ENCODE measurements around the gene RGS3.

Gene RGS3

DNA sequence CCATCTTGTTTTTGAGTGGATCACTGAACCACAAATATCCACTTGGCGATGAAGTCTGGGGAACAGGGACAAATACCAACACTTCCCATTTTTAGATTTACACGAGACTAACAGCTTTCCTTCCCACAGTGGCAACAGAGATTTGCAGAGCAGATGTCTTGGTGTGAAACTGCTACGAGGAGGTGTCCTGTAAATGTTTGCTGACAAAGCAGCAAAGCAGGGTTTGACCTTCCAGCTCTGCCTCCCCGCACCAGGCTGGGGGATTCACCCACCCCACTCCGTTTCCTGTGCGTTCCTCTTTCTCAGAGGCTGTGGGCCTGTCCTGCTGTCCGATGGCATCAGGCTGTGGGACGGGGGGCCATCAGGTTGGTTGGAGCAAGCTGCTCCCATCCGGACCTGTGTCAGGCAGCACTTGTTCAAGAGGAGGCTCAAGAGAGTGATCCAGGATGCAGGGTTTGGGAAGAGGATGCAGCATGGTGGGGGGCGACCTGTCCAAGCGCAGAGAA is 693 bp upstream of the RGS3 start:
- Histone ChIP-seq H3K36me3 (ENCODE audit: control insufficient read depth, insufficient read depth, low read length) (no peaks in the 10 kb centered on the region), H3K9me3 (ENCODE audit: control insufficient read depth, low read length) (no peaks in the 10 kb centered on the region), H3K4me3 (ENCODE audit: insufficient read depth, low read depth, low read length, poor library complexity, severe bottlenecking) (no peak overlapping the region), H3K4me1 (ENCODE audit: control insufficient read depth, insufficient read depth, low read length, poor library complexity, severe bottlenecking) (no peaks in the 10 kb centered on the region), H3K27ac (ENCODE audit: insufficient read depth, low read length, poor library complexity, severe bottlenecking) (no peak overlapping the region), H3K27me3 (replicated peaks; ENCODE audit: control insufficient read depth, insufficient read depth, low read length, poor library complexity, severe bottlenecking) (no peaks in the 10 kb centered on the region)
- DNase-seq = no peak

DNA sequence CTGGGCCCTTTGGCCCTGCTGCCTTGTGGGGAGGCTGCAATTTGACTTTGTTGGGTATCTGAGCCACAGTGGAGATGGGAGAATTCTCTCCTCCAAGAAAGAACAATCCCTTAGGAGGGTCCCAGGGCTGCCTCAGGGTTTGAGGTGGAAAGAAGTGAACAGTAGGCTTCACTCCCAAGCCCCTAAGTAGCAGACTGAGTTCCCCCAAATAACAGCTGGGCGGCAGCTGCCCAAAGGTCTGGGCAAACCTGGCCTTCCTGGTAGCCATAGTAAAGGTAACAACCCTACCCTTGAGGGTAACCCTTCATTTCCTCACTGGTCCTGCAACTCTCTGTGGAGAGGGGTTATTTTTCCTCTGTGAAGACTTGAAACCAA is 746 bp downstream of the RGS3 start:
- Histone ChIP-seq H3K36me3 (ENCODE audit: control insufficient read depth, insufficient read depth, low read length) (no peaks in the 10 kb centered on the region), H3K9me3 (ENCODE audit: control insufficient read depth, low read length) (no peaks in the 10 kb centered on the region), H3K4me3 (ENCODE audit: insufficient read depth, low read depth, low read length, poor library complexity, severe bottlenecking) (no peak overlapping the region), H3K27me3 (replicated peaks; ENCODE audit: control insufficient read depth, insufficient read depth, low read length, poor library complexity, severe bottlenecking) (no peaks in the 10 kb centered on the region), H3K27ac (ENCODE audit: insufficient read depth, low read length, poor library complexity, severe bottlenecking) (no peak overlapping the region), H3K4me1 (ENCODE audit: control insufficient read depth, insufficient read depth, low read length, poor library complexity, severe bottlenecking) (no peaks in the 10 kb centered on the region)
- DNase-seq = no peak

DNA sequence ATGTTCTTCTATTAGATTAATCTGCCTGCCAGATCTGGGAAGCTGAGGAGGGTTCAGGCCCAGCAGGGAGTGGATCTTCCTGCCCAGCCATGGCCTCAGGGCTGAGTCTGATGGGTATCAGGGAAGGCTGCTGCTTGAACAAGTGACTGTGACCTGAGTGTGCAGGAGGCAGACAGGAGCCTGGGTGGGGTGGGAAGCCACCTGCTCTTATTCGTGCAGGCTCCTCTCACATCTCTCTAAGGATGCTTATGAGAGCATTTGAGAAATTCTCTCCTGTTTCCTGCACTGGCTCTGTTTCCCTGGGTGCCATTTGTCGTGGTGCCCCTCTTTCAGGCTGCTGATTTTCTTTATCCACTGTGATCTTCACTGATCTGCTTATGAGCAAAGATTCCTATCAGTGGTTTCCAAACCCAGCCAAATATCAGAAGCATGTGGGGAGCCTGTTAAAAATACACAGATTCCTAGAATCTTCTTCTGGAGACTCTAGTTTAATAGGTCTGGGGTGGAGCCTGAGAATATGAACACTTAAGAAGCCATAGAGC is 2.1 kb downstream of the RGS3 start:
- Histone ChIP-seq H3K27me3 (replicated peaks; ENCODE audit: control insufficient read depth, insufficient read depth, low read length, poor library complexity, severe bottlenecking) (no peaks in the 10 kb centered on the region), H3K36me3 (ENCODE audit: control insufficient read depth, insufficient read depth, low read length) (no peaks in the 10 kb centered on the region), H3K9me3 (ENCODE audit: control insufficient read depth, low read length) (no peaks in the 10 kb centered on the region), H3K4me1 (ENCODE audit: control insufficient read depth, insufficient read depth, low read length, poor library complexity, severe bottlenecking) (no peaks in the 10 kb centered on the region), H3K4me3 (ENCODE audit: insufficient read depth, low read depth, low read length, poor library complexity, severe bottlenecking) (no peak overlapping the region), H3K27ac (ENCODE audit: insufficient read depth, low read length, poor library complexity, severe bottlenecking) (no peak overlapping the region)
- DNase-seq = no peak

DNA sequence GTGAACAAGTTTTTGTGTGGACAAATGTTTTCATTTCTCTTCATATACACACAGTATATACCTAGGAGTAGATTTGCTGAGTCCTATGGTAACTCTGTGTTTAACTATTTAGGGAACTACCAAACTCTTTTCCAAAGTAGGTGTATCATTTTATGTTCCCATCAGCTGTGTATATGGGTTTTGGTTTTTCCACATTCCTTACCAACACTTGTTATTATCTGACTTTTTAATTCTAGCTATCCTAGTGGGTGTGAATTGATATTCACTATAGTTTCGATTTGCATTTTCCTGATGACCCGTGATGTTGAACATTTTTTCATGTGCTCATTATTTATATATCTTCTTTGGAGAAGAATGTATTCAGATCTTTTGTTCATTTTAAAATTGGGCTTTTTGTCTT is 3.7 kb downstream of the RGS3 start:
- no peaks in the 10 kb centered on the region for H3K9me3 ChIP-seq (ENCODE audit: control insufficient read depth, low read length)
- no peak for DNase-seq
- H3K27ac ChIP-seq (ENCODE audit: insufficient read depth, low read length, poor library complexity, severe bottlenecking) = no peak overlapping the region
- H3K36me3 ChIP-seq (ENCODE audit: control insufficient read depth, insufficient read depth, low read length) = no peaks in the 10 kb centered on the region
- no peak overlapping the region for H3K4me3 ChIP-seq (ENCODE audit: insufficient read depth, low read depth, low read length, poor library complexity, severe bottlenecking)
- no peaks in the 10 kb centered on the region for H3K27me3 ChIP-seq (replicated peaks; ENCODE audit: control insufficient read depth, insufficient read depth, low read length, poor library complexity, severe bottlenecking)
- no peaks in the 10 kb centered on the region for H3K4me1 ChIP-seq (ENCODE audit: control insufficient read depth, insufficient read depth, low read length, poor library complexity, severe bottlenecking)

DNA sequence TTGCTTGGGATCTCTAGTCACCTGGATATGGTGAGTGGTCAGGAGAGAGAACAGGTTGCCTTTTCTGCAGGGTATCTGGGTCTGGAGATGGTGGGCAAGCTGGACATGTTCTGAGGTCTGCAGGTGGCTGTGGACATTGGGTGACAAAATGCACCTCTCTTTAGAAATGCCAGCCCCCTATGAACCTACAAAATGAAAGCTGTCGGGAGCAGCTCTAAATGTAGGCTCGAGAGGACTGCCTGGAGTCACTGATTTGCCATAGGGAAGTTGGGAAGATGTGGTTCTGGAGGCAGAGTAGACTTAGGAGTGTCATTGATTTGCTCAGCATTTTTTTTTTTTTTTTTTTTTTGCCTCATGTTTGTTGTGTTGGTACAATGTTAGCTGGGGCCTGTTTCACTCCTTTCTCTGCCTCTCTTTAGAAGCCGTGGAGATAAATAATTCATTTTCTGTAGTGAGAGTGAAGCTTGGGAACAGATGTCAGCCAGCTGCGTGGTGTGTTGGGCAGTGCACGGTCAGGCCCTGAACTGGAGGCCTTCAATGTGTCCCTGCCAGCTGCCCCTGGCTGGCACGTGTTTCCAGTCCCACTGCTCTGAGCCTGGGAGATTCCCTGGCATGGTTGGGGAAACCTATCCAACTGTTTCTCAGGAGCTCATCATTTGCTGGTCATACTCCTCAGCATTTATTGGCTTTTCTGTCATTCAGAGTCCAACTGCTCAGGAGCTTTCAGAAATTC is 5.4 kb downstream of the RGS3 start:
- Histone ChIP-seq H3K9me3 (ENCODE audit: control insufficient read depth, low read length) (no peaks in the 10 kb centered on the region), H3K4me1 (ENCODE audit: control insufficient read depth, insufficient read depth, low read length, poor library complexity, severe bottlenecking) (no peaks in the 10 kb centered on the region), H3K27ac (ENCODE audit: insufficient read depth, low read length, poor library complexity, severe bottlenecking) (no peak overlapping the region), H3K4me3 (ENCODE audit: insufficient read depth, low read depth, low read length, poor library complexity, severe bottlenecking) (no peak overlapping the region), H3K36me3 (ENCODE audit: control insufficient read depth, insufficient read depth, low read length) (no peaks in the 10 kb centered on the region), H3K27me3 (replicated peaks; ENCODE audit: control insufficient read depth, insufficient read depth, low read length, poor library complexity, severe bottlenecking) (no peaks in the 10 kb centered on the region)
- no peak for DNase-seq

DNA sequence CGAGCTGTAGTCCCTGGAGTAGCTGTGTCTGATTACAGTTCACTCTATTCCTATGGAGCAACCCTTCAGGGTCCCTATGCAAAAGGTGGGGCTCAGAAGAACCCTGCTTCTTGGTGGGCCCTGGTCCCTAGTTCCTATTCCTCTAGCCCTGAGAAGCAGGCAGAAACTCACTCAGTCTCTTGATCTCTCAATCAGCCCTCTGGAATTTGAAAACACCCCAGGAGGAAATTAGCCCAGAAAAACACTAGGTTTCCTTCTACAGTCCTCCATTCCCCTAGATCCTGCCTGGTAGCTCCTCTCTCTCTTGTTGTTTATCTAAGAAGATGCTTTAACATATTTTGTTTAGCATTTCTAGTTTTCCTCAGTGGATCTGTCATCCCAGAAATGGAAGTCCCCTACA is 7.6 kb downstream of the RGS3 start:
- no peaks in the 10 kb centered on the region for H3K4me1 ChIP-seq (ENCODE audit: control insufficient read depth, insufficient read depth, low read length, poor library complexity, severe bottlenecking)
- H3K27me3 ChIP-seq (replicated peaks; ENCODE audit: control insufficient read depth, insufficient read depth, low read length, poor library complexity, severe bottlenecking) = no peaks in the 10 kb centered on the region
- H3K27ac ChIP-seq (ENCODE audit: insufficient read depth, low read length, poor library complexity, severe bottlenecking) = no peak overlapping the region
- no peaks in the 10 kb centered on the region for H3K36me3 ChIP-seq (ENCODE audit: control insufficient read depth, insufficient read depth, low read length)
- H3K4me3 ChIP-seq (ENCODE audit: insufficient read depth, low read depth, low read length, poor library complexity, severe bottlenecking) = no peak overlapping the region
- DNase-seq = no peak
- H3K9me3 ChIP-seq (ENCODE audit: control insufficient read depth, low read length) = no peaks in the 10 kb centered on the region

DNA sequence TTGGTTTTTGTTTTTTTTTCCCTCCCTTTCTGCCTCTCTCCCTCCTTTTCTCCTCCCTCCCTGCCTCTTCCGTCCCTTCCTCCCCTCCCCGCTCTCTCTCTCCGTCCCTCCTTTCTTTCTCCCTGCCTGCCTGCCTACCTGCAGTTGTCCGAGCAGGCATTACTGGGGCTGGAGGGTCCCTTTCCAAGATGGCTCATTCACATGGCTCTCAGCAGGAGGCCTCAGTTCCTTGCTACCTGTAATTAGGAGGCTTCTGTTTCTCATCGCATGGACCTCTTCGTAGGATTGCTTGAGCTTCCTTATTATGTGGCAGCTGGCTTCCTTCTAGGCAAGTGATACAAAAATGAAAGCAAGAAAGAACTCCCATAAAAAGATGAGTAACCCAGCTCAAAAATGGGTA is 8.0 kb downstream of the RGS3 start:
- H3K36me3 ChIP-seq (ENCODE audit: control insufficient read depth, insufficient read depth, low read length) = no peaks in the 10 kb centered on the region

DNA sequence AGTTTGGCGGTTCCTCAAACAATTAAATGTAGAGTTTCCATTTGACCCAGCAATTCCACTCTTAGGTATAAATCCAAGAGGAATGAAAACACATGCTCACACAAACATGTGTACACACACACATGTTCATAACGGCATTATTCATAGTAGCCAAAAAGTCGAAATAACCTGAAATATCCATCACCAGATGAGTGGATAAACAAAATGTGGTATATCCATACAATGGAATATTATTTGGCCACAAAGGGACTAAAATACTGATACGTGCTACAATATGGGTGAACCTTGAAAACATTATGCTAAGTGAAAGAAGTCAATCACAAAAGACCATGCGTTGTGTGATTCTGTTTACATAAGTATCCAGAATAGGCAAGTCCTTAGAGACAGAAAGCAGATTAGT is 8.7 kb downstream of the RGS3 start:
- no peak for DNase-seq
- Histone ChIP-seq H3K27ac (ENCODE audit: insufficient read depth, low read length, poor library complexity, severe bottlenecking) (no peak overlapping the region), H3K4me3 (ENCODE audit: insufficient read depth, low read depth, low read length, poor library complexity, severe bottlenecking) (no peak overlapping the region), H3K9me3 (ENCODE audit: control insufficient read depth, low read length) (no peaks in the 10 kb centered on the region), H3K27me3 (replicated peaks; ENCODE audit: control insufficient read depth, insufficient read depth, low read length, poor library complexity, severe bottlenecking) (no peaks in the 10 kb centered on the region), H3K4me1 (ENCODE audit: control insufficient read depth, insufficient read depth, low read length, poor library complexity, severe bottlenecking) (no peaks in the 10 kb centered on the region), H3K36me3 (ENCODE audit: control insufficient read depth, insufficient read depth, low read length) (no peaks in the 10 kb centered on the region)

More for the DNA sequence above, 8.0 kb downstream of the RGS3 start:
- Histone ChIP-seq H3K4me3 (ENCODE audit: insufficient read depth, low read depth, low read length, poor library complexity, severe bottlenecking) (no peak overlapping the region), H3K9me3 (ENCODE audit: control insufficient read depth, low read length) (no peaks in the 10 kb centered on the region), H3K4me1 (ENCODE audit: control insufficient read depth, insufficient read depth, low read length, poor library complexity, severe bottlenecking) (no peaks in the 10 kb centered on the region), H3K27me3 (replicated peaks; ENCODE audit: control insufficient read depth, insufficient read depth, low read length, poor library complexity, severe bottlenecking) (no peaks in the 10 kb centered on the region), H3K27ac (ENCODE audit: insufficient read depth, low read length, poor library complexity, severe bottlenecking) (no peak overlapping the region)
- no peak for DNase-seq

DNA sequence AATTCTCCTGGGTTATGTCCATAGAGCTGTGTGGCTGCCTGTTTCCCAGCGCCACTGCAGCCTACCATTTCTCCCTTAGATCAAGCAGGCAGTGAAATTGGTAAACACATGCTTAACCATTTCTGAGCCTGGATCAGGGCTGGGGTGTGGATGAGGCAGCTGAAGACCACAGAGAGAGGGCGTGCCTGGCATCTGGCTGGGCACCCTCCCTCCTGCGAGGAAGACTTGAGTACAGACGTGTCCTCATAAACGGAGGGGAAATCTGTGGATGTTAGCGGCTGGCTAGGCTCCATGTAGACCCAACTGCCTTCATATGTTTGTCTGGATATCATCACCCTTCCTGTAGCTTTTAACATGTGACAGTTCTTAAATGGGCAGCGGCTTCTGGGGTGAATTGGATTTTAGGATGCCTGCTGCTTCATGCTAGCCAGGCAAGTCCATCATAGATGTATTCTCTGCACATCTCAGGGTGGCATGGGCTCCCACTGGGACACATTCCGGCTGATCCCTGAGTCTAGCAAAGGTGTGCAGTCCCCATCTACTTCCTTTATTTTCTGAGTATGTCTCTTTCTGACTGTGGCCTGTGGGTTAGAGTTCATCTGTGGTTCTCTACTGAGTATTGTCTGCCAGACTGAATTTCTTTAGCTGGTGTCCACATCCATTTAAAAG is 11.0 kb downstream of the RGS3 start:
- Histone ChIP-seq H3K9me3 (ENCODE audit: control insufficient read depth, low read length) (no peaks in the 10 kb centered on the region), H3K27me3 (replicated peaks; ENCODE audit: control insufficient read depth, insufficient read depth, low read length, poor library complexity, severe bottlenecking) (no peaks in the 10 kb centered on the region)

DNA sequence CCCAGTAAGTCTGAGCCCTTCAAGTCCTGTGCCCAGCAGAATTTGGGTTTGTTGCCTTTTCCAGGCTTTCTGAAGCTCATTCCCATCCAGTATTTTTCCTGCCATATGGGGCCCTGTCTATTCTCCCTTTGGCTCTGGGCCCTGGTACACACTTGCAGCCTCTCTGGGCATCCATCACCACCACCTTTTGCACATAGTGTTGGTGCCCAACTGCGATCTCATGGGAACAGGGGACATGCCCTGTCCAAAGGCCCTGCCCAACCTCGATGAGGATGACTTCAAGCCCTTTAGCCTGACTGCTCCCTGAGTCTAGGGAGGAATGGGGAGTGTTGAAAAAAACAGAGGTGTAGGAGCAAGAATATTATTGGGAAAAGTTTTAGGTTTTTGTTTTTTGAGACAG is 11.5 kb downstream of the RGS3 start:
- H3K27ac ChIP-seq (ENCODE audit: insufficient read depth, low read length, poor library complexity, severe bottlenecking) = no peak overlapping the region
- H3K9me3 ChIP-seq (ENCODE audit: control insufficient read depth, low read length) = no peaks in the 10 kb centered on the region
- no peaks in the 10 kb centered on the region for H3K27me3 ChIP-seq (replicated peaks; ENCODE audit: control insufficient read depth, insufficient read depth, low read length, poor library complexity, severe bottlenecking)
- H3K36me3 ChIP-seq (ENCODE audit: control insufficient read depth, insufficient read depth, low read length) = no peaks in the 10 kb centered on the region
- H3K4me1 ChIP-seq (ENCODE audit: control insufficient read depth, insufficient read depth, low read length, poor library complexity, severe bottlenecking) = peaks cover 4% of the 10 kb centered on the region
- H3K4me3 ChIP-seq (ENCODE audit: insufficient read depth, low read depth, low read length, poor library complexity, severe bottlenecking) = no peak overlapping the region
- no peak for DNase-seq

More for the DNA sequence above, 11.0 kb downstream of the RGS3 start:
- Histone ChIP-seq H3K4me3 (ENCODE audit: insufficient read depth, low read depth, low read length, poor library complexity, severe bottlenecking) (no peak overlapping the region), H3K36me3 (ENCODE audit: control insufficient read depth, insufficient read depth, low read length) (no peaks in the 10 kb centered on the region), H3K27ac (ENCODE audit: insufficient read depth, low read length, poor library complexity, severe bottlenecking) (no peak overlapping the region), H3K4me1 (ENCODE audit: control insufficient read depth, insufficient read depth, low read length, poor library complexity, severe bottlenecking) (peaks cover 4% of the 10 kb centered on the region)
- DNase-seq = no peak

All from effector memory CD4-positive, alpha-beta T cell (primary cell).